ENCODE results near the gene EDNRB. TPM values are rescaled to one million over a fixed set of nuclear protein-coding genes. Genes with fewer than 3 reads are reported as not detected.

The EDNRB gene
- total and polyA plus RNA-seq, 2 of the 8 experiments (the other 6 are each of a cell fraction or from before 2014, with no cell fraction given) = 15.8 to 73.2 TPM

DNA sequence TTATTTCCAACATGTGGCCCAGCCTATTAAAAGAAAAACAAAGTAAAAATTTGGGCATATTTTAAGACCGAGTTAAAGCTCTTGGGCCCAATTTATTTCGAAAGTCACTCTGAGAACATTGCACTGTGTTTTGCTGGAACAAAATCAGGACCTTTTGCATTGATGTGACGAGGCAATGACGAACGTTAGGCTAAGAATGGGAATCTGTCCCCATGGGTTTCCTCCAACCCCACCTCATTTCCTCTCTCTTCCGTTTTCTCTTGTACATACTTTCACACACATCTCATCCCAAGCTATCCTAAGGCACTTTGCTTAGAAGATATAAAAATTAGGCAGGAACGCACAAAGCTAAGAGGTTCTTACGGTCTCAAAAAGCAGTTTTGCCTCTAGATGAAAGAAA lies 22.1 kb downstream of the EDNRB start (continued):
- TF ChIP-seq, protein P1, sequence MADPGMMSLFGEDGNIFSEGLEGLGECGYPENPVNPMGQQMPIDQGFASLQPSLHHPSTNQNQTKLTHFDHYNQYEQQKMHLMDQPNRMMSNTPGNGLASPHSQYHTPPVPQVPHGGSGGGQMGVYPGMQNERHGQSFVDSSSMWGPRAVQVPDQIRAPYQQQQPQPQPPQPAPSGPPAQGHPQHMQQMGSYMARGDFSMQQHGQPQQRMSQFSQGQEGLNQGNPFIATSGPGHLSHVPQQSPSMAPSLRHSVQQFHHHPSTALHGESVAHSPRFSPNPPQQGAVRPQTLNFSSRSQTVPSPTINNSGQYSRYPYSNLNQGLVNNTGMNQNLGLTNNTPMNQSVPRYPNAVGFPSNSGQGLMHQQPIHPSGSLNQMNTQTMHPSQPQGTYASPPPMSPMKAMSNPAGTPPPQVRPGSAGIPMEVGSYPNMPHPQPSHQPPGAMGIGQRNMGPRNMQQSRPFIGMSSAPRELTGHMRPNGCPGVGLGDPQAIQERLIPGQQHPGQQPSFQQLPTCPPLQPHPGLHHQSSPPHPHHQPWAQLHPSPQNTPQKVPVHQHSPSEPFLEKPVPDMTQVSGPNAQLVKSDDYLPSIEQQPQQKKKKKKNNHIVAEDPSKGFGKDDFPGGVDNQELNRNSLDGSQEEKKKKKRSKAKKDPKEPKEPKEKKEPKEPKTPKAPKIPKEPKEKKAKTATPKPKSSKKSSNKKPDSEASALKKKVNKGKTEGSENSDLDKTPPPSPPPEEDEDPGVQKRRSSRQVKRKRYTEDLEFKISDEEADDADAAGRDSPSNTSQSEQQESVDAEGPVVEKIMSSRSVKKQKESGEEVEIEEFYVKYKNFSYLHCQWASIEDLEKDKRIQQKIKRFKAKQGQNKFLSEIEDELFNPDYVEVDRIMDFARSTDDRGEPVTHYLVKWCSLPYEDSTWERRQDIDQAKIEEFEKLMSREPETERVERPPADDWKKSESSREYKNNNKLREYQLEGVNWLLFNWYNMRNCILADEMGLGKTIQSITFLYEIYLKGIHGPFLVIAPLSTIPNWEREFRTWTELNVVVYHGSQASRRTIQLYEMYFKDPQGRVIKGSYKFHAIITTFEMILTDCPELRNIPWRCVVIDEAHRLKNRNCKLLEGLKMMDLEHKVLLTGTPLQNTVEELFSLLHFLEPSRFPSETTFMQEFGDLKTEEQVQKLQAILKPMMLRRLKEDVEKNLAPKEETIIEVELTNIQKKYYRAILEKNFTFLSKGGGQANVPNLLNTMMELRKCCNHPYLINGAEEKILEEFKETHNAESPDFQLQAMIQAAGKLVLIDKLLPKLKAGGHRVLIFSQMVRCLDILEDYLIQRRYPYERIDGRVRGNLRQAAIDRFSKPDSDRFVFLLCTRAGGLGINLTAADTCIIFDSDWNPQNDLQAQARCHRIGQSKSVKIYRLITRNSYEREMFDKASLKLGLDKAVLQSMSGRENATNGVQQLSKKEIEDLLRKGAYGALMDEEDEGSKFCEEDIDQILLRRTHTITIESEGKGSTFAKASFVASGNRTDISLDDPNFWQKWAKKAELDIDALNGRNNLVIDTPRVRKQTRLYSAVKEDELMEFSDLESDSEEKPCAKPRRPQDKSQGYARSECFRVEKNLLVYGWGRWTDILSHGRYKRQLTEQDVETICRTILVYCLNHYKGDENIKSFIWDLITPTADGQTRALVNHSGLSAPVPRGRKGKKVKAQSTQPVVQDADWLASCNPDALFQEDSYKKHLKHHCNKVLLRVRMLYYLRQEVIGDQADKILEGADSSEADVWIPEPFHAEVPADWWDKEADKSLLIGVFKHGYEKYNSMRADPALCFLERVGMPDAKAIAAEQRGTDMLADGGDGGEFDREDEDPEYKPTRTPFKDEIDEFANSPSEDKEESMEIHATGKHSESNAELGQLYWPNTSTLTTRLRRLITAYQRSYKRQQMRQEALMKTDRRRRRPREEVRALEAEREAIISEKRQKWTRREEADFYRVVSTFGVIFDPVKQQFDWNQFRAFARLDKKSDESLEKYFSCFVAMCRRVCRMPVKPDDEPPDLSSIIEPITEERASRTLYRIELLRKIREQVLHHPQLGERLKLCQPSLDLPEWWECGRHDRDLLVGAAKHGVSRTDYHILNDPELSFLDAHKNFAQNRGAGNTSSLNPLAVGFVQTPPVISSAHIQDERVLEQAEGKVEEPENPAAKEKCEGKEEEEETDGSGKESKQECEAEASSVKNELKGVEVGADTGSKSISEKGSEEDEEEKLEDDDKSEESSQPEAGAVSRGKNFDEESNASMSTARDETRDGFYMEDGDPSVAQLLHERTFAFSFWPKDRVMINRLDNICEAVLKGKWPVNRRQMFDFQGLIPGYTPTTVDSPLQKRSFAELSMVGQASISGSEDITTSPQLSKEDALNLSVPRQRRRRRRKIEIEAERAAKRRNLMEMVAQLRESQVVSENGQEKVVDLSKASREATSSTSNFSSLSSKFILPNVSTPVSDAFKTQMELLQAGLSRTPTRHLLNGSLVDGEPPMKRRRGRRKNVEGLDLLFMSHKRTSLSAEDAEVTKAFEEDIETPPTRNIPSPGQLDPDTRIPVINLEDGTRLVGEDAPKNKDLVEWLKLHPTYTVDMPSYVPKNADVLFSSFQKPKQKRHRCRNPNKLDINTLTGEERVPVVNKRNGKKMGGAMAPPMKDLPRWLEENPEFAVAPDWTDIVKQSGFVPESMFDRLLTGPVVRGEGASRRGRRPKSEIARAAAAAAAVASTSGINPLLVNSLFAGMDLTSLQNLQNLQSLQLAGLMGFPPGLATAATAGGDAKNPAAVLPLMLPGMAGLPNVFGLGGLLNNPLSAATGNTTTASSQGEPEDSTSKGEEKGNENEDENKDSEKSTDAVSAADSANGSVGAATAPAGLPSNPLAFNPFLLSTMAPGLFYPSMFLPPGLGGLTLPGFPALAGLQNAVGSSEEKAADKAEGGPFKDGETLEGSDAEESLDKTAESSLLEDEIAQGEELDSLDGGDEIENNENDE (IDR thresholded peaks at IDR 0.05; ENCODE audit: insufficient replicate concordance, low read length) = no peak
- TF ChIP-seq KDM5A (IDR thresholded peaks at IDR 0.05; ENCODE audit: low read length) = no peak
- TF ChIP-seq CBX8 (IDR thresholded peaks at IDR 0.05; ENCODE audit: borderline replicate concordance, low read depth, low read length) = no peak

Measured in H1 (cell line).